Kidney epithelial cell (primary cell): Measurements from ENCODE around the gene ZNF609. TPM values are rescaled to one million over a fixed set of nuclear protein-coding genes. Genes with fewer than 3 reads are reported as not detected.
"Not testable (repeated sequence)": the region's sequence is repeated elsewhere in the genome, so short reads cannot be mapped to it uniquely, and the experiment has no call there.

Source experiments
- DNase-seq: peaks from one replicate; pipeline ENCODE4 v3.0.0-alpha.2; 2010; ENCODE audit warnings: low read depth
- H3K27me3 ChIP-seq: 2 replicates; pipeline ENCODE4 v1.6.0; 2011; ENCODE audit warnings: low read length; ENCODE audit not compliant: control insufficient read depth, insufficient read depth
- H3K36me3 ChIP-seq: 2 replicates; pipeline ENCODE4 v1.5.1; 2011; ENCODE audit warnings: low read length; ENCODE audit not compliant: control insufficient read depth, insufficient read depth
- H3K4me3 ChIP-seq: 2 replicates; pipeline ENCODE4 v1.5.1; 2011; ENCODE audit warnings: low read depth, mild to moderate bottlenecking, control low read depth, low read length
- total RNA-seq: library from RNA; depleted of rRNA; stranded (reverse); fragments of >200 nt; gene quantifications from 2 replicates; pipeline ENCODE4 v1.2.3, GENCODE V29; 2015
- TF ChIP-seq, protein P1 (sequence below): IDR thresholded peaks from 2 replicates; pipeline ENCODE4 v1.5.1; 2011; ENCODE audit warnings: mild to moderate bottlenecking, moderate library complexity, low read length, control low read depth, inconsistent platforms; ENCODE audit not compliant: insufficient read depth, poor library complexity, severe bottlenecking

Gene ZNF609
- total RNA-seq, 1 donor from 2014 or later, result 18.4 TPM

DNA sequence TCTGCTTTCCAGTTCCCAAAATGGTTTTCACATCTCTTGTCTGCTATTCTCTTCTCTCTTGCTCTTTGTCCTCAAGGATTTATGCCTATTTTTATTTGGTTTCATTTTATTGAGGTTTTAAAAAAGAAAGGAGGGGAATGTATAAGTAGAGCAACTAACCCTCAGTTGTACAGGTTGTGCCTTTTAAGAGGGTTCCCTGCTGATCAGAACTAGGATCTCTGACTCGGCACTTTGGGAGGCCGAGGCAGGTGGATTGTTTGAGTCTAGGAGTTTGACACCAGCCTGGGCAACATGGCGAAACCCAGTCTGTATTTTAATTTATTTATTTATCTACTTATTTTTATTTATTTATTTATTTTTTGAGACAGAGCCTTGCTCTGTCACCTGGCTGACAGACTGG lies 123.6 kb downstream of the ZNF609 start:
- TF ChIP-seq, protein P1, sequence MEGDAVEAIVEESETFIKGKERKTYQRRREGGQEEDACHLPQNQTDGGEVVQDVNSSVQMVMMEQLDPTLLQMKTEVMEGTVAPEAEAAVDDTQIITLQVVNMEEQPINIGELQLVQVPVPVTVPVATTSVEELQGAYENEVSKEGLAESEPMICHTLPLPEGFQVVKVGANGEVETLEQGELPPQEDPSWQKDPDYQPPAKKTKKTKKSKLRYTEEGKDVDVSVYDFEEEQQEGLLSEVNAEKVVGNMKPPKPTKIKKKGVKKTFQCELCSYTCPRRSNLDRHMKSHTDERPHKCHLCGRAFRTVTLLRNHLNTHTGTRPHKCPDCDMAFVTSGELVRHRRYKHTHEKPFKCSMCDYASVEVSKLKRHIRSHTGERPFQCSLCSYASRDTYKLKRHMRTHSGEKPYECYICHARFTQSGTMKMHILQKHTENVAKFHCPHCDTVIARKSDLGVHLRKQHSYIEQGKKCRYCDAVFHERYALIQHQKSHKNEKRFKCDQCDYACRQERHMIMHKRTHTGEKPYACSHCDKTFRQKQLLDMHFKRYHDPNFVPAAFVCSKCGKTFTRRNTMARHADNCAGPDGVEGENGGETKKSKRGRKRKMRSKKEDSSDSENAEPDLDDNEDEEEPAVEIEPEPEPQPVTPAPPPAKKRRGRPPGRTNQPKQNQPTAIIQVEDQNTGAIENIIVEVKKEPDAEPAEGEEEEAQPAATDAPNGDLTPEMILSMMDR, result no peak
- Histone ChIP-seq H3K4me3 (no peak overlapping the region), H3K27me3 (no peaks in the 10 kb centered on the region), H3K36me3 (no peaks in the 10 kb centered on the region)
- no peak for DNase-seq

DNA sequence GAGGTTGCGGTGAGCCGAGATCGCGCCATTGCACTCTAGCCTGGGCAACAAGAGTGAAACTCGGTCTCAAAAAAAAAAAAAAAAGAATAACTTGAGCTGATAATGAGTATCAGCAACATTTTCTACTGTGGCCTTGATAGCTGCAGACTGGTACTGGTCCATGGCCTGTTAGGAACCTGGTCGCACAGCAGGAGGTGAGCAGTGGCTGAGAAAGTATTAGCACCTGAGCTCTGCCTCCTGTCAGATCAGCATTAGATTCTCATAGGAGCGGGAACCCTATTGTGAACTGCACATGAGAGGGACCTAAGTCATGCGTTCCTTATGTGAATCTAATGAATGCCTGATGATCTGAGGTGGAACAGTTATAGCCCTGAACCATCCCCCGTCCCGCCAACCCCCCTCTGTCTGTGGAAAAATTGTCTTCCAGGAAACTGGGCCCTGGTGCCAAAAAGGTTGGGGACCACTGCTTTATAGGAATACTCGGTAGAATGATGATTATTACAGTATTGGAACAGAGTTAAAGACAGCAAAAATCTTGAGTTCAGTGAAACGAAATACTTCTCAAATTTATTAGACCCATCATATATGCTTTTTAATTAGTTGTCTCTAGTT lies 126.0 kb downstream of the ZNF609 start:
- H3K36me3 ChIP-seq, result no peaks in the 10 kb centered on the region

DNA sequence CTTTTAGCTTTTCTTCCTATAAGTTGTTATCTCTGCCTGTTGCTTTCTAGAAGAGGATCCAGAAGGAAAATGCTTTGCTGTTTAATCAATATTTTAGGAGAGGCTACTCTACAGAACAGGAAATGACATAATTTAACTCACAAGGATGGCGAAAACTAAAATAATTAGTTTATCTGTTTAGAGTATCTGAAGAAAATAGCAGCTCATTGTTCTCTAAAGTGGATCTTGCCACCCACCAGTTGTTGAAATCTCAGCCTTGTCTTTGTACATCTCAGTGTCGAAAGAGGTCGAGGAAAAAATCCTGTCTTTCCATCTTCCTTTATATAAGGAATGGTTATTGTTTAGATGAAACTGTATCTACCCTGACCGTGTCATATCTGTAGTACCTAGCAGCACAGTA lies 126.6 kb downstream of the ZNF609 start:
- Histone ChIP-seq H3K4me3 (no peak overlapping the region), H3K36me3 (no peaks in the 10 kb centered on the region), H3K27me3 (no peaks in the 10 kb centered on the region)
- TF ChIP-seq, protein P1, result no peak
- no peak for DNase-seq

More for the DNA sequence above, 126.0 kb downstream of the ZNF609 start:
- Histone ChIP-seq H3K27me3 (no peaks in the 10 kb centered on the region), H3K4me3 (no peak overlapping the region)
- DNase-seq, result no peak
- TF ChIP-seq, protein P1, result no peak

DNA sequence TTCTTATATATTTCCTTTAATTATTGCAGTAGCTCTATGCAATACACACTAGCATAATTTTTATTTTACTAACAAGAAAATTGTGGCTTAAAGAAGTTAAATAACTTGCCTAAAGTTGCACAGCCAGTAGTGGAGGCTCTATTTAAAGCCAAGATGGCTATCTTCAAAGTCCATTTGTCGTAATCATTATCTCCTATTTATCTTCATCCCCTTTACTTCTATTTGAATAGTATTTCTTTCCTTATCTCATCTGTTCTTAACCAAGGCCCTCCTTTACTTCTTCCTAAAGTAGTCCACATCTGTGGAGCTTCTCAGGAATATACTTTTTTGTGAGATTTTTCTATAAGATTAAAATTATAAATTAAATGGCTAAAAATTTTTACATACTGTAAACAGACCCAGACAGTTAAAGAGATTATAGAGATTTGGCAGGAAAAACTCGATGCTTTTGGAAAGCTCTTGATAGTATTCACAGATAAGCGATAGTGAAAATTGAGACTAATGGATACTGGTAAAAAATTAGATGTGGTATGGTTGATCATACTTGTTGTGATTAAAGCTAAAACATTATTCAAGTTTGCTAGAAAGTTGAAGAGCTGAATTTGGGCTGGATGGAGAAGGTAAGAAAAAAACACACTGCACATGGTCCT lies 129.2 kb downstream of the ZNF609 start:
- no peaks in the 10 kb centered on the region for H3K36me3 ChIP-seq
- H3K4me3 ChIP-seq, result no peak overlapping the region
- no peaks in the 10 kb centered on the region for H3K27me3 ChIP-seq
- no peak for DNase-seq
- TF ChIP-seq, protein P1, result no peak

DNA sequence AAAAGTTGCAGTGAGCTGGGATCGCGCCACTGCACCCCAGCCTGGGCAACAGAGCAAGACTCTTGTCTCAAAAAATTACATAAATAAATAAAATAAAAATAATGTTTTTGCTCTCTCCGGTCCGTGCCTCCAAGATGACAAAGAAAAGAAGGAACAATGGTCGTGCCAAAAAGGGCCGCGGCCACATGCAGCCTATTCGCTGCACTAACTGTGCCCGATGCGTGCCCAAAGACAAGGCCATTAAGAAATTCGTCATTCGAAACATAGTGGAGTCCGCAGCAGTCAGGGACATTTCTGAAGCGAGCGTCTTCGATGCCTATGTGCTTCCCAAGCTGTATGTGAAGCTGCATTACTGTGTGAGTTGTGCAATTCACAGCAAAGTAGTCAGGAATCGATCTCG lies 132.5 kb downstream of the ZNF609 start:
- not testable (repeated sequence) for H3K4me3 ChIP-seq, H3K36me3 ChIP-seq

DNA sequence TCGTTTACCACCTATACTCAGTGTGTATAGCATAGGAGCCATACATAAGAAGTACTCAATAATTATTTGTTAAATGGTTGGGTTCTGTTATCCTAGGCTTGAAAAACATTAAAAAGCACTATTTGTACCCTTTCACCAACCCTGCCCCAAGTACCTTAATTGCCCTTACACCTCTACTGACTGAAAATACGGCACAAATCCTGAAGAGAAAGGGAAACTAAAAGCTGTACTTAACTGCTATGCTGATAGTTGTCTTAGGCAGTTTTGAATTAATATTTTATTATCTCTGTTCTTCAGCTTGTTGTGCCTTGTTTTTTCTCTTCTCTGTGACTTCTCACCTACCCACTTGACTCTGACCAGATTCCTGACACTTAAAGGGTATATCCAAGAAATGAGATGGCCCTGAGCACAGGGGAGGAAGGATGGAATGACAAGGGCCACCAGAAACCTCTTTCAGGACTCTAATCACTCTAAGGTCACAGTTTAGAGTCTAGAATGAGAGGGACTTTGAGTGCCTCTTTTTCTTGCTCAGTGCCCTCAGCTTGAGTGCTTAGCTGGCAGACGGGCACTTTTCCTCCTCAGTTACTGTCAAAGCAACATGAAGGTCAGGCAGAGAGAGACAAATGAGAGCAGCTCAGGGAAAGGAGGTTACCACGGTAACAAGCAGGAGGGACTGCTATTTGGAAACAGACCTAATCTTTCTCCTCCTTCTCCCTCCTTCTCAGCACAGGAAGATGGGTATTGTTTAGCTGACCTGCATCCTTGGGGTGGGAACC lies 136.5 kb downstream of the ZNF609 start:
- DNase-seq, result no peak
- TF ChIP-seq, protein P1, result no peak
- no peaks in the 10 kb centered on the region for H3K27me3 ChIP-seq

More for the DNA sequence above, 132.5 kb downstream of the ZNF609 start:
- not testable (repeated sequence) for H3K27me3 ChIP-seq, DNase-seq

More for the DNA sequence above, 136.5 kb downstream of the ZNF609 start:
- no peak overlapping the region for H3K4me3 ChIP-seq
- no peaks in the 10 kb centered on the region for H3K36me3 ChIP-seq
